ENCODE results near the gene SPSB4. TPM values are rescaled to one million over a fixed set of nuclear protein-coding genes. Genes with fewer than 3 reads are reported as not detected.

SPSB4 gene
- total and polyA plus RNA-seq, 9 of the 15 experiments (the other 6 are each of a cell fraction or from before 2014, with no cell fraction given): not detected

DNA sequence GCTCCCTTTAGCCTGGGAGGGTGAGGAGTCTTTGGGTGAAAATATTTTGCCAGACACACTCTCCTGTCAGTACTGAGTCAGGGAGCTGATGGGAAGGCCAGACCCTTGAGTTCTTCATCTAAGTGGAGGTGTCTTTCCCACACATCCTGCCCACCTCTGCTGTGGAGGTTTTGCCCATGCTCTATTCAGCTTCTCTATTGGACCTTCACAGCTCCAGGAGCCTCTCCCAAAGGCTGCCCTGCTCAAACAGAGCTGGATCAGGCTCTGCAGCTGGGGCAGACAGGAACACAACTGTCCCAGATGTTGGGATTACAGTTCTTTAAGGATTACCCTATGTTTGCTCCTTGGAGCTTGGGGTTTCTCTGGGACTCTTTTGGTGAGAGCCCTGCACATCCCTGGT, 77.9 kb downstream of the SPSB4 start:
- H3K9me1 ChIP-seq (ENCODE audit: control insufficient read depth, insufficient read depth, low read length): no peaks in the 10 kb centered on the region
- H3K9me3 ChIP-seq (replicated peaks; ENCODE audit: control insufficient read depth, insufficient read depth, low read depth, low read length): no peaks in the 10 kb centered on the region
- DNase-seq (ENCODE audit: extremely low read depth in 1 of 4, low spot score in 3 of 4) (no peak), ATAC-seq (no peak), FAIRE-seq (no peak)
- H3K27ac ChIP-seq (ENCODE audit: extremely low read depth, low read depth, low read length): no peak overlapping the region
- in situ Hi-C loops (cut with MboI) (no loop called here), intact Hi-C loops (cut with micrococcal nuclease) (no loop called here)
- no peaks in the 10 kb centered on the region for H3K79me2 ChIP-seq (ENCODE audit: control insufficient read depth, insufficient read depth, low read length)
- no peaks in the 10 kb centered on the region for H3K36me3 ChIP-seq (ENCODE audit: control insufficient read depth, insufficient read depth, low read length)
- no TSS peak for BruUV-seq (replicated peaks)
- H3K9ac ChIP-seq (ENCODE audit: insufficient read depth in 1 of 2, low read depth in 2 of 2, low read length in 2 of 2): no peak overlapping the region
- peaks cover 0 to 24% of the 10 kb centered on the region in 2 experiments; a peak in 2 of 5 replicates for H3K27me3 ChIP-seq (ENCODE audit: control insufficient read depth in 2 of 2, insufficient read depth in 2 of 2, low read length in 2 of 2)
- H3K4me1 ChIP-seq (replicated peaks in 1 of 2; ENCODE audit: control insufficient read depth in 2 of 2, insufficient read depth in 2 of 2, low read length in 2 of 2): no peaks in the 10 kb centered on the region
- H3K4me2 ChIP-seq (ENCODE audit: insufficient read depth, low read length): no peak overlapping the region
- CTCF ChIA-PET (ENCODE audit: low intra/inter-chr PET ratio): no interaction called here
- no peak overlapping the region for H3K4me3 ChIP-seq
- TF ChIP-seq CREBBP (IDR thresholded peaks at IDR 0.05; ENCODE audit: low read depth, low read length) (no peak), ZBTB2 (IDR thresholded peaks at IDR 0.05) (no peak)
- no peaks in the 10 kb centered on the region for H4K20me1 ChIP-seq (replicated peaks; ENCODE audit: control insufficient read depth, insufficient read depth, low read length)
- POLR2A ChIA-PET: interaction anchor here (1.1 kb wide), 1 partner anchor 10 kb away, joined by 3 read pairs; no protein-coding TSS in a partner anchor
- H2AFZ ChIP-seq (ENCODE audit: low read depth, low read length): no peak overlapping the region

GRCh38 chr3:141129541-141130011, 78.4 kb downstream of the SPSB4 start:
- CTCF ChIA-PET (ENCODE audit: low intra/inter-chr PET ratio): no interaction called here
- TF ChIP-seq SMARCA5 (IDR thresholded peaks at IDR 0.05) (no peak), IRF9 (tag; IDR thresholded peaks at IDR 0.05) (no peak), EWSR1 (IDR thresholded peaks at IDR 0.05; ENCODE audit: borderline replicate concordance, low read depth, partially characterized antibody) (no peak), OTX1 (CRISPR knock-in tag; IDR thresholded peaks at IDR 0.05) (no peak), SNIP1 (IDR thresholded peaks at IDR 0.05; ENCODE audit: low read depth) (no peak), PHTF2 (CRISPR knock-in tag; IDR thresholded peaks at IDR 0.05) (no peak), ZNF507 (tag; conservative IDR thresholded peaks at IDR 0.05) (no peak), ZBTB43 (CRISPR knock-in tag; IDR thresholded peaks at IDR 0.05) (no peak)
- TF ChIP-seq, protein P1, sequence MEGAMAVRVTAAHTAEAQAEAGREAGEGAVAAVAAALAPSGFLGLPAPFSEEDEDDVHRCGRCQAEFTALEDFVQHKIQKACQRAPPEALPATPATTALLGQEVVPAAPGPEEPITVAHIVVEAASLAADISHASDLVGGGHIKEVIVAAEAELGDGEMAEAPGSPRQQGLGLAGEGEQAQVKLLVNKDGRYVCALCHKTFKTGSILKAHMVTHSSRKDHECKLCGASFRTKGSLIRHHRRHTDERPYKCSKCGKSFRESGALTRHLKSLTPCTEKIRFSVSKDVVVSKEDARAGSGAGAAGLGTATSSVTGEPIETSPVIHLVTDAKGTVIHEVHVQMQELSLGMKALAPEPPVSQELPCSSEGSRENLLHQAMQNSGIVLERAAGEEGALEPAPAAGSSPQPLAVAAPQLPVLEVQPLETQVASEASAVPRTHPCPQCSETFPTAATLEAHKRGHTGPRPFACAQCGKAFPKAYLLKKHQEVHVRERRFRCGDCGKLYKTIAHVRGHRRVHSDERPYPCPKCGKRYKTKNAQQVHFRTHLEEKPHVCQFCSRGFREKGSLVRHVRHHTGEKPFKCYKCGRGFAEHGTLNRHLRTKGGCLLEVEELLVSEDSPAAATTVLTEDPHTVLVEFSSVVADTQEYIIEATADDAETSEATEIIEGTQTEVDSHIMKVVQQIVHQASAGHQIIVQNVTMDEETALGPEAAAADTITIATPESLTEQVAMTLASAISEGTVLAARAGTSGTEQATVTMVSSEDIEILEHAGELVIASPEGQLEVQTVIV (CRISPR knock-in tag; IDR thresholded peaks at IDR 0.05; ENCODE audit: borderline replicate concordance): no peak

More at GRCh38 chr3:141129541-141130011, 78.4 kb downstream of the SPSB4 start:
- intact Hi-C loops (cut with micrococcal nuclease) (no loop called here), in situ Hi-C loops (cut with MboI) (no loop called here)
- Histone ChIP-seq H3K4me1 (replicated peaks in 1 of 2; ENCODE audit: control insufficient read depth in 2 of 2, insufficient read depth in 2 of 2, low read length in 2 of 2) (no peaks in the 10 kb centered on the region), H3K79me2 (ENCODE audit: control insufficient read depth, insufficient read depth, low read length) (no peaks in the 10 kb centered on the region), H3K27me3 (ENCODE audit: control insufficient read depth in 2 of 2, insufficient read depth in 2 of 2, low read length in 2 of 2) (peaks cover 0 to 19% of the 10 kb centered on the region in 2 experiments; a peak in 2 of 5 replicates), H3K9me1 (ENCODE audit: control insufficient read depth, insufficient read depth, low read length) (no peaks in the 10 kb centered on the region), H3K4me2 (ENCODE audit: insufficient read depth, low read length) (no peak overlapping the region), H3K27ac (ENCODE audit: extremely low read depth, low read depth, low read length) (no peak overlapping the region), H4K20me1 (replicated peaks; ENCODE audit: control insufficient read depth, insufficient read depth, low read length) (no peaks in the 10 kb centered on the region), H3K4me3 (no peak overlapping the region), H3K36me3 (ENCODE audit: control insufficient read depth, insufficient read depth, low read length) (no peaks in the 10 kb centered on the region), H3K9me3 (replicated peaks; ENCODE audit: control insufficient read depth, insufficient read depth, low read depth, low read length) (no peaks in the 10 kb centered on the region), H2AFZ (ENCODE audit: low read depth, low read length) (no peak overlapping the region), H3K9ac (ENCODE audit: insufficient read depth in 1 of 2, low read depth in 2 of 2, low read length in 2 of 2) (no peak overlapping the region)
- BruUV-seq (replicated peaks): no TSS peak
- FAIRE-seq: no peak
- no peak for DNase-seq (ENCODE audit: extremely low read depth in 1 of 4, low spot score in 3 of 4)
- POLR2A ChIA-PET: interaction anchor here (0.6 to 1.1 kb wide), 2 partner anchors 11 to 50 kb away, joined by 3 read pairs; no protein-coding TSS in a partner anchor
- 2% methylated on average over 8 of the region's 8 CpGs for WGBS (ENCODE audit: insufficient coverage, low coverage, missing lambda C conversion rate)
- ATAC-seq: no peak
